Measurements from ENCODE around the gene CLTC.

- TF ChIP-seq POLR2A (IDR thresholded peaks at IDR 0.05; ENCODE audit: low read length) (no peak), GATA1 (IDR thresholded peaks at IDR 0.05; ENCODE audit: low read depth, low read length) (no peak)
These were observed 2.5 kb upstream of the CLTC start for GRCh38 chr17:59617156-59617732.
